SK-N-SH treated with all-trans-retinoic acid at 6 μM for 48 hours (cell line): Measurements from ENCODE around the gene HDAC4.

Experiments
- ATAC-seq: fragments of 200-7000 bp; cut with Tn5 transposase; 3 replicates; pipeline ENCODE4 v1.9.1; 2020; ENCODE audit warnings: mild to moderate bottlenecking, moderate library complexity
- ARNTL ChIP-seq: fragments of 450-650 bp; formaldehyde crosslinking; IDR thresholded peaks from 2 replicates; pipeline ENCODE4 v1.5.0; 2020; ENCODE audit warnings: low read depth, mild to moderate bottlenecking, moderate library complexity, borderline replicate concordance
- BACH2 ChIP-seq: fragments of 250-450 bp; sonication (Bioruptor Pico); IDR thresholded peaks from 2 replicates; pipeline ENCODE4 v1.9.0; 2021; ENCODE audit warnings: mild to moderate bottlenecking, borderline replicate concordance
- CSDC2 ChIP-seq: fragments of 250-450 bp; sonication (Bioruptor Pico); IDR thresholded peaks from 2 replicates; pipeline ENCODE4 v1.5.0; 2020; ENCODE audit warnings: mild to moderate bottlenecking, moderate library complexity
- CSRNP3 ChIP-seq: fragments of 250-450 bp; sonication (Bioruptor Pico); IDR thresholded peaks from 2 replicates; pipeline ENCODE4 v1.5.1; 2021; ENCODE audit warnings: mild to moderate bottlenecking, moderate library complexity
- ESRRG ChIP-seq: fragments of 250-450 bp; sonication (Bioruptor Pico); IDR thresholded peaks from 2 replicates; pipeline ENCODE4 v1.6.1; 2021; ENCODE audit warnings: mild to moderate bottlenecking
- GLIS3 ChIP-seq: fragments of 250-450 bp; sonication (Bioruptor Pico); IDR thresholded peaks from 2 replicates; pipeline ENCODE4 v1.5.0; 2020; ENCODE audit warnings: mild to moderate bottlenecking, moderate library complexity
- ISL1 ChIP-seq: fragments of 250-450 bp; sonication (Bioruptor Pico); IDR thresholded peaks from 2 replicates; pipeline ENCODE4 v2.1.2; 2022; ENCODE audit warnings: mild to moderate bottlenecking, moderate library complexity
- OSR1 ChIP-seq: fragments of 250-450 bp; sonication (Bioruptor Pico); IDR thresholded peaks from 2 replicates; pipeline ENCODE4 v1.8.0; 2022; ENCODE audit warnings: moderate library complexity, mild to moderate bottlenecking, inconsistent platforms
- PATZ1 ChIP-seq: fragments of 250-450 bp; sonication (Bioruptor Pico); IDR thresholded peaks from 2 replicates; pipeline ENCODE4 v1.8.0; 2020; ENCODE audit warnings: mild to moderate bottlenecking, moderate library complexity, borderline replicate concordance
- PPARA ChIP-seq: fragments of 250-450 bp; sonication (Bioruptor Pico); IDR thresholded peaks from 2 replicates; pipeline ENCODE4 v1.5.0; 2020; ENCODE audit warnings: mild to moderate bottlenecking, borderline replicate concordance
- RARB ChIP-seq: fragments of 250-450 bp; sonication (Bioruptor Pico); IDR thresholded peaks from 2 replicates; pipeline ENCODE4 v1.8.0; 2021; ENCODE audit warnings: mild to moderate bottlenecking, moderate library complexity
- SNAI2 ChIP-seq: fragments of 250-450 bp; sonication (Bioruptor Pico); IDR thresholded peaks from 2 replicates; pipeline ENCODE4 v1.5.0; 2020; ENCODE audit warnings: mild to moderate bottlenecking, moderate library complexity
- ZC3H10 ChIP-seq: fragments of 250-450 bp; sonication (Bioruptor Pico); IDR thresholded peaks from 2 replicates; pipeline ENCODE4 v1.5.1; 2021; ENCODE audit warnings: mild to moderate bottlenecking, moderate library complexity
- ZFP30 ChIP-seq: fragments of 450-650 bp; formaldehyde crosslinking; IDR thresholded peaks from 2 replicates; pipeline ENCODE4 v1.5.0; 2022; ENCODE audit warnings: mild to moderate bottlenecking, moderate library complexity
- ZNF565 ChIP-seq: fragments of 450-650 bp; formaldehyde crosslinking; conservative IDR thresholded peaks from 2 replicates; pipeline ENCODE4 v1.5.0; 2020; ENCODE audit warnings: low read depth, mild to moderate bottlenecking, moderate library complexity
- ZNF70 ChIP-seq: fragments of 450-650 bp; formaldehyde crosslinking; IDR thresholded peaks from 2 replicates; pipeline ENCODE4 v1.5.0; 2020; ENCODE audit warnings: mild to moderate bottlenecking, moderate library complexity
- ZNF8 ChIP-seq: fragments of 450-650 bp; formaldehyde crosslinking; IDR thresholded peaks from 2 replicates; pipeline ENCODE4 v1.5.0; 2020; ENCODE audit warnings: mild to moderate bottlenecking, moderate library complexity
- TF ChIP-seq, protein P1 (sequence below): fragments of 250-450 bp; sonication (Bioruptor Pico); IDR thresholded peaks from 2 replicates; pipeline ENCODE4 v1.8.0; 2021; ENCODE audit warnings: low read depth, mild to moderate bottlenecking, moderate library complexity, borderline replicate concordance
- TF ChIP-seq, protein P2 (sequence below): fragments of 250-450 bp; sonication (Bioruptor Pico); IDR thresholded peaks from 2 replicates; pipeline ENCODE4 v1.5.1; 2020; ENCODE audit warnings: low read depth, mild to moderate bottlenecking, moderate library complexity
- TF ChIP-seq, protein P3 (sequence below): fragments of 250-450 bp; sonication (Bioruptor Pico); IDR thresholded peaks from 2 replicates; pipeline ENCODE4 v1.5.0; 2020; ENCODE audit warnings: mild to moderate bottlenecking, moderate library complexity

Gene HDAC4

GRCh38 chr2:239110595-239111048, 290.2 kb downstream of the HDAC4 start:
- TF ChIP-seq ZNF70 (CRISPR knock-in tag), result no peak
- TF ChIP-seq SNAI2 (CRISPR knock-in tag), result no peak
- ATAC-seq, result no peak

- ATAC-seq, result no peak
- TF ChIP-seq GLIS3 (CRISPR knock-in tag) (no peak), ZC3H10 (CRISPR knock-in tag) (no peak), ISL1 (CRISPR knock-in tag) (no peak), BACH2 (CRISPR knock-in tag) (no peak), OSR1 (CRISPR knock-in tag) (no peak)
Observed at GRCh38 chr2:239109928-239110545, 290.8 kb downstream of the HDAC4 start.

GRCh38 chr2:239109041-239109927, 291.5 kb downstream of the HDAC4 start:
- ATAC-seq, result no peak
- TF ChIP-seq, protein P1, sequence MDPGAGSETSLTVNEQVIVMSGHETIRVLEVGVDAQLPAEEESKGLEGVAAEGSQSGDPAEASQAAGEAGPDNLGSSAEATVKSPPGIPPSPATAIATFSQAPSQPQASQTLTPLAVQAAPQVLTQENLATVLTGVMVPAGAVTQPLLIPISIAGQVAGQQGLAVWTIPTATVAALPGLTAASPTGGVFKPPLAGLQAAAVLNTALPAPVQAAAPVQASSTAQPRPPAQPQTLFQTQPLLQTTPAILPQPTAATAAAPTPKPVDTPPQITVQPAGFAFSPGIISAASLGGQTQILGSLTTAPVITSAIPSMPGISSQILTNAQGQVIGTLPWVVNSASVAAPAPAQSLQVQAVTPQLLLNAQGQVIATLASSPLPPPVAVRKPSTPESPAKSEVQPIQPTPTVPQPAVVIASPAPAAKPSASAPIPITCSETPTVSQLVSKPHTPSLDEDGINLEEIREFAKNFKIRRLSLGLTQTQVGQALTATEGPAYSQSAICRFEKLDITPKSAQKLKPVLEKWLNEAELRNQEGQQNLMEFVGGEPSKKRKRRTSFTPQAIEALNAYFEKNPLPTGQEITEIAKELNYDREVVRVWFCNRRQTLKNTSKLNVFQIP (CRISPR knock-in tag), result no peak
- no peak for TF ChIP-seq CSDC2 (CRISPR knock-in tag)
- TF ChIP-seq ZC3H10 (CRISPR knock-in tag), result no peak

GRCh38 chr2:239108459-239108858, 292.4 kb downstream of the HDAC4 start:
- no peak for ATAC-seq
- TF ChIP-seq ARNTL (CRISPR knock-in tag) (no peak), ZNF565 (CRISPR knock-in tag) (no peak), ZNF8 (no peak), RARB (CRISPR knock-in tag) (no peak), PPARA (no peak), GLIS3 (CRISPR knock-in tag) (no peak), CSRNP3 (CRISPR knock-in tag) (no peak), ISL1 (CRISPR knock-in tag) (no peak), PATZ1 (no peak), ESRRG (no peak), SNAI2 (CRISPR knock-in tag) (no peak), ZFP30 (no peak)
- TF ChIP-seq, protein P2, sequence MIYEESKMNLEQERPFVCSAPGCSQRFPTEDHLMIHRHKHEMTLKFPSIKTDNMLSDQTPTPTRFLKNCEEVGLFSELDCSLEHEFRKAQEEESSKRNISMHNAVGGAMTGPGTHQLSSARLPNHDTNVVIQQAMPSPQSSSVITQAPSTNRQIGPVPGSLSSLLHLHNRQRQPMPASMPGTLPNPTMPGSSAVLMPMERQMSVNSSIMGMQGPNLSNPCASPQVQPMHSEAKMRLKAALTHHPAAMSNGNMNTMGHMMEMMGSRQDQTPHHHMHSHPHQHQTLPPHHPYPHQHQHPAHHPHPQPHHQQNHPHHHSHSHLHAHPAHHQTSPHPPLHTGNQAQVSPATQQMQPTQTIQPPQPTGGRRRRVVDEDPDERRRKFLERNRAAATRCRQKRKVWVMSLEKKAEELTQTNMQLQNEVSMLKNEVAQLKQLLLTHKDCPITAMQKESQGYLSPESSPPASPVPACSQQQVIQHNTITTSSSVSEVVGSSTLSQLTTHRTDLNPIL, result no peak
- TF ChIP-seq, protein P1 (CRISPR knock-in tag), result no peak
- TF ChIP-seq, protein P3, sequence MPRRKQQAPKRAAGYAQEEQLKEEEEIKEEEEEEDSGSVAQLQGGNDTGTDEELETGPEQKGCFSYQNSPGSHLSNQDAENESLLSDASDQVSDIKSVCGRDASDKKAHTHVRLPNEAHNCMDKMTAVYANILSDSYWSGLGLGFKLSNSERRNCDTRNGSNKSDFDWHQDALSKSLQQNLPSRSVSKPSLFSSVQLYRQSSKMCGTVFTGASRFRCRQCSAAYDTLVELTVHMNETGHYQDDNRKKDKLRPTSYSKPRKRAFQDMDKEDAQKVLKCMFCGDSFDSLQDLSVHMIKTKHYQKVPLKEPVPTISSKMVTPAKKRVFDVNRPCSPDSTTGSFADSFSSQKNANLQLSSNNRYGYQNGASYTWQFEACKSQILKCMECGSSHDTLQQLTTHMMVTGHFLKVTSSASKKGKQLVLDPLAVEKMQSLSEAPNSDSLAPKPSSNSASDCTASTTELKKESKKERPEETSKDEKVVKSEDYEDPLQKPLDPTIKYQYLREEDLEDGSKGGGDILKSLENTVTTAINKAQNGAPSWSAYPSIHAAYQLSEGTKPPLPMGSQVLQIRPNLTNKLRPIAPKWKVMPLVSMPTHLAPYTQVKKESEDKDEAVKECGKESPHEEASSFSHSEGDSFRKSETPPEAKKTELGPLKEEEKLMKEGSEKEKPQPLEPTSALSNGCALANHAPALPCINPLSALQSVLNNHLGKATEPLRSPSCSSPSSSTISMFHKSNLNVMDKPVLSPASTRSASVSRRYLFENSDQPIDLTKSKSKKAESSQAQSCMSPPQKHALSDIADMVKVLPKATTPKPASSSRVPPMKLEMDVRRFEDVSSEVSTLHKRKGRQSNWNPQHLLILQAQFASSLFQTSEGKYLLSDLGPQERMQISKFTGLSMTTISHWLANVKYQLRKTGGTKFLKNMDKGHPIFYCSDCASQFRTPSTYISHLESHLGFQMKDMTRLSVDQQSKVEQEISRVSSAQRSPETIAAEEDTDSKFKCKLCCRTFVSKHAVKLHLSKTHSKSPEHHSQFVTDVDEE, result no peak
